Activated T-cell treated with anti-CD3 and anti-CD28 coated beads, Interleukin-2, amount 50 U/mL, for 24 hours (primary cell): ENCODE data around the gene PAMR1.
"Not testable (repeated sequence)": the region's sequence is repeated elsewhere in the genome, so short reads cannot be mapped to it uniquely, and the experiment has no call there.

Experiments
- DNase-seq: peaks from one replicate; pipeline ENCODE4 v3.0.0-alpha.2; 2020
- H3K27ac Mint-ChIP-seq: 2 replicates; pipeline ENCODE4 v1.8.0; 2020; ENCODE audit warnings: mild to moderate bottlenecking, mixed read lengths
- H3K27me3 Mint-ChIP-seq: 2 replicates; pipeline ENCODE4 v1.8.0; 2020; ENCODE audit warnings: mixed read lengths
- H3K36me3 Mint-ChIP-seq: 2 replicates; pipeline ENCODE4 v1.8.0; 2020; ENCODE audit warnings: low read depth, mixed read lengths
- H3K4me1 Mint-ChIP-seq: 2 replicates; pipeline ENCODE4 v1.8.0; 2020; ENCODE audit warnings: low read depth, mixed read lengths
- H3K4me3 Mint-ChIP-seq: 2 replicates; pipeline ENCODE4 v1.8.0; 2020; ENCODE audit warnings: mild to moderate bottlenecking, moderate library complexity, mixed read lengths
- H3K9me3 Mint-ChIP-seq: 2 replicates; pipeline ENCODE4 v1.8.0; 2020; ENCODE audit warnings: mixed read lengths

Gene PAMR1

DNA sequence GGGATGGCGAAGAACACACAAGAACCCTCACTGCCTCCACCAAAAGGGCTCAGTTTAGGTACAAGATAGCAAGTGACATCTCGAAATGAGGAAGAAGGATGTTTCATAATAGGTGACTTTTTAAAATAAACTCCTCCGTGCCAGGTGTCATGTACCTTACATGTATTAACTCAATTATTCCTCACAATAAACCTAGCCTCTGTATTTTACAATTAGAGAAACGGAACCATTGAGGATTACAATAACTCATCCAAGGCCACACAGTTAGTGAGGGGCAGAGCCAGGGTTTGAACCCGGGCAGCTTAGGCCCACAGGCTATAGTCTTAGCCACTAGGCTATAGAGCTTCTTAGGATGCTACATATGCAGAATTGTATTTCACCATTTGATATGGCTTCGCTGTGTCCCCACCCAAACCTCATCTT, 965 bp upstream of the PAMR1 start:
- peaks cover 85% of the 10 kb centered on the region for H3K27me3 Mint-ChIP-seq

DNA sequence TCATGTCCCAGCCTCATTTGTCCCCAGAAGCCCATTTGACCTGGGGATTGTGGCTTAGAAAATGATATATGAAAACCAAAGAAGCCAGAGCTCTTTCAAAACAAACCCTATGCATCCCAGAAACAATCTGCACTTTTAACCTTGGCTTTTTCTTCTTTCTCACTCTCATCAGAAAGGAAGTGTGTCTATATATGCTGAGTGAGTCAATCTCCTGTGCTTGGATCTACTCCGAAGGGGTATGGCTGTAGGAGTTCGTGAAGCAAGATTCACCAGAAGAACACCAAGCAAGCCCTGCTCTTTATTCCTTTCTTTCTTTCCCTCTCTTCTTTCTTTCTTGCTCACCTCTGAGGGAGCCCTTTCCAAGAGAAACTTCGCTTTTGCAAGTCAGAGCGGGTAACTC, 636 bp downstream of the PAMR1 start:
- Mint-ChIP-seq H3K4me3 (no peak overlapping the region), H3K9me3 (no peaks in the 10 kb centered on the region), H3K27ac (no peak overlapping the region), H3K4me1 (peaks cover 6% of the 10 kb centered on the region), H3K36me3 (no peaks in the 10 kb centered on the region), H3K27me3 (peaks cover 89% of the 10 kb centered on the region)
- no peak for DNase-seq

More for the DNA sequence above, 965 bp upstream of the PAMR1 start:
- H3K27ac Mint-ChIP-seq = no peak overlapping the region
- H3K4me1 Mint-ChIP-seq = peaks cover 6% of the 10 kb centered on the region
- H3K4me3 Mint-ChIP-seq = no peak overlapping the region
- H3K9me3 Mint-ChIP-seq = no peaks in the 10 kb centered on the region
- no peaks in the 10 kb centered on the region for H3K36me3 Mint-ChIP-seq
- no peak for DNase-seq

DNA sequence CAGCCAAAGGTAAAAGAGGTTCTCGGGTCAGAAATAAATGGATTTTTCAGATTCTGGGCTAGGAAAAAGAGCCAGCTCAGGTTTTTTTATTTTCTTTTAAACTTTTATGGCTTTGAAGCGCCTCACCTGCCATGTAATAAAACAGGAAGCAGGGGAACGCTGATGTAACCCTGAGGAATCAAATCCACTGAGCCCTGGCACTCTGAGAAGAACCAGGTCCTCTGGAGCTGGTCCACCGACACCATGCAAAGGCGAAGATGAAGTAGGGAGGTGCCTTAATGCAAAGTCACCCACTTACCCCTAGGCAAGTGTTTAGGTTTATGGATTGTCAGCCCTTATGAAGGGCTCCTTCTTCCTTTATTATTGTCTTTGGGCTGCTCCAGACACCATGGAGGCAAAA, 1.6 kb downstream of the PAMR1 start:
- Mint-ChIP-seq H3K27me3 (peaks cover 91% of the 10 kb centered on the region), H3K4me3 (no peak overlapping the region), H3K4me1 (peaks cover 6% of the 10 kb centered on the region), H3K36me3 (no peaks in the 10 kb centered on the region), H3K27ac (no peak overlapping the region), H3K9me3 (no peaks in the 10 kb centered on the region)
- no peak for DNase-seq

DNA sequence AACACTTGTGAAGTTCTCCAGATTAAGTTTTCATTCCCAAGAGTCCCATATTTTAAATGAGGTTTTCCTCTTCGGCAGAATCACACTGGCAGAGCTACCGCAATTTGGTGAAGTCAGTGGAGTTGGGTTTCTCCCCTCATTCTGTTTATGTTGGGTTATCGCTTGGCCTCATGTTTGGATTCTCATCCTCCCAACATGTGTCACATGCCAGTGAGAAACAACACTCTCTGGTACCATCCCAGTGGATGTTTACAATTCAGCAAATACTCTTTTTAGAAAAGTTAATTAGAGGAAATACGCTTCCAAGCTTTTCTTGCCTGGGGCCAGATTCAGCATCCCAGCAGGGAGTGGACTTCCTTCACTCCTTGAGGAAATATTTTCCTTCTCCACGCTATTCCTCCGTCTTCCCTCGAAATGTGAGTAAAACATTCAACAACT, 2.1 kb downstream of the PAMR1 start:
- no peak overlapping the region for H3K27ac Mint-ChIP-seq
- no peaks in the 10 kb centered on the region for H3K36me3 Mint-ChIP-seq
- H3K9me3 Mint-ChIP-seq = no peaks in the 10 kb centered on the region
- peaks cover 90% of the 10 kb centered on the region for H3K27me3 Mint-ChIP-seq
- H3K4me3 Mint-ChIP-seq = no peak overlapping the region
- peaks cover 6% of the 10 kb centered on the region for H3K4me1 Mint-ChIP-seq
- DNase-seq = no peak

DNA sequence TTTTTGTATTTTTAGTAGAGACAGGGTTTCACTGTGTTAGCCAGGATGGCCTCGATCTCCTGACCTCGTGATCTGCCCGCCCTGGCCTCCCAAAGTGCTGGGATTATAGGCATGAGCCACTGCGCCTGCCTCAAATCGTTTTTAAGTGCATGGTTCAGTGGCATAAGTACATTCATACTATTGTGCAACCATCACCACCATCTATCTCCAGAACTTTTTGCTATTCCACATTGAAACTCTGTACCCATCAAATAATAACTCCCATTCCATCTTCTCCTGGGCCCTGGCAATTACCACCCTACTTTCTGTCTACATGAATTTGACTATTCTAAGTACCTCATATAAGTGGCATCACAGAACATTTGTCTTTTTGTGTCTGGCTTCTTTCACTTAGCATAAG, 3.3 kb downstream of the PAMR1 start:
- not testable (repeated sequence) for H3K9me3 Mint-ChIP-seq, H3K4me3 Mint-ChIP-seq, H3K36me3 Mint-ChIP-seq, H3K4me1 Mint-ChIP-seq, H3K27ac Mint-ChIP-seq, DNase-seq
- peaks cover 87% of the 10 kb centered on the region for H3K27me3 Mint-ChIP-seq

DNA sequence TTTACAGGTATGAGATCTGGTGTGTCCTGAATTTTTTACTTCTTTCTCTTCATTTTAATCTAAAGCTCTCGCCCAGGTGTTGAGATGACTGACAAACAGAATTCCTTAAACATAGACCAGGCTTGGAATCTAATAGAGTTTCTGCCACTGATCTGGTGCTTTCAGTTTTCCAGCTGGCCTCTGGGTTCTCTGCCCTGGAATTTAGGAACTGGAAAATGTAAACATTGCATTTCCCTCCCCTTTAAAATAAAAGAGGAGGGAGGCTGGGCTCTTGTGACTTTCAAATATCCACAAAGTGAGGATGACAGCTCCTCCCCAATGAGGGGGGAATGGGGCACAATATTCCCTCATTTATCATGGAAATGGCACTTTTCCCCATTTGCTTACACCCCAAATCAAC, 5.0 kb downstream of the PAMR1 start:
- H3K27me3 Mint-ChIP-seq = peaks cover 84% of the 10 kb centered on the region
- H3K27ac Mint-ChIP-seq = no peak overlapping the region
- no peaks in the 10 kb centered on the region for H3K36me3 Mint-ChIP-seq
- no peak overlapping the region for H3K4me3 Mint-ChIP-seq
- no peaks in the 10 kb centered on the region for H3K9me3 Mint-ChIP-seq
- peaks cover 1% of the 10 kb centered on the region for H3K4me1 Mint-ChIP-seq
- no peak for DNase-seq

DNA sequence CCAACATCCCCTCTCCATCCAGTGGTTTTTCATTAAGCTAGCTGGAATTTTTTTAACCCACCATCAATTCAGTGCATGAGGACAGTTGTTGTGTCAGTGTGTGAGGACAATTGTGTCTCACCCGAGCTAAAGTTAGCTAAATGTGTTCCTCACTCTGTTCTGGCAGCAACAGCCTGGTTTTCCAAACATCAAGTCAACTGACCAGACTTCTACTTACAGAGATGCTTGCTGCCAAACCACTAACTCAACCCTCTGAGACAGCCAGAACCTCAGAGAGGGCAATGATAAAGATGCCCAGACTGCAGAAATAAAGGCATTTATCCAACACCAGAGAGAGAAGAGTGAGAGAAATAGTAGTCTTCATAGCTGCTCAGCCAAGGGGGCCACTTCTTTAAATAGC, 6.7 kb downstream of the PAMR1 start:
- H3K36me3 Mint-ChIP-seq = no peaks in the 10 kb centered on the region
- no peak overlapping the region for H3K4me3 Mint-ChIP-seq
- DNase-seq = no peak
- no peaks in the 10 kb centered on the region for H3K9me3 Mint-ChIP-seq
- no peak overlapping the region for H3K27ac Mint-ChIP-seq
- H3K27me3 Mint-ChIP-seq = peaks cover 80% of the 10 kb centered on the region
- H3K4me1 Mint-ChIP-seq = no peaks in the 10 kb centered on the region

DNA sequence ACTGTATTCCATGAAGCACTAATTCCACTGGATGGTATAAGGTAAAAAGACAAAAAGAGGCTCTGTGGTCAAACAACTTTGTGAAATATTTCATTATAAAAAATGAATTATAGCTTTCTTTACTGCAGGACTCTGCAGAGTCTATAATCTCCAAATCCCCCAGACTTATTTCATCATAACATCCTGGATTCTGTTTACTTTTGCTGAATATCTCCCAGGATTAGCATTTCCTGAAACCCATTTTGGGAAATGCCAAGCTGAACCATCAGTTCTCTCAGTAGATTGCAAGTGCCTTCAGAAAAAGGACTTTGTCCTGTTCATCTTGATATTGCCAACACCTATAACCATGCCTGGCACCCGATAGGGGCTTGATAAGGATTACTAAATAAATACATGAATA, 7.9 kb downstream of the PAMR1 start:
- H3K9me3 Mint-ChIP-seq = no peaks in the 10 kb centered on the region
- H3K27ac Mint-ChIP-seq = no peak overlapping the region
- H3K27me3 Mint-ChIP-seq = peaks cover 76% of the 10 kb centered on the region
- H3K4me3 Mint-ChIP-seq = no peak overlapping the region
- H3K36me3 Mint-ChIP-seq = no peaks in the 10 kb centered on the region
- H3K4me1 Mint-ChIP-seq = no peaks in the 10 kb centered on the region
- DNase-seq = no peak

DNA sequence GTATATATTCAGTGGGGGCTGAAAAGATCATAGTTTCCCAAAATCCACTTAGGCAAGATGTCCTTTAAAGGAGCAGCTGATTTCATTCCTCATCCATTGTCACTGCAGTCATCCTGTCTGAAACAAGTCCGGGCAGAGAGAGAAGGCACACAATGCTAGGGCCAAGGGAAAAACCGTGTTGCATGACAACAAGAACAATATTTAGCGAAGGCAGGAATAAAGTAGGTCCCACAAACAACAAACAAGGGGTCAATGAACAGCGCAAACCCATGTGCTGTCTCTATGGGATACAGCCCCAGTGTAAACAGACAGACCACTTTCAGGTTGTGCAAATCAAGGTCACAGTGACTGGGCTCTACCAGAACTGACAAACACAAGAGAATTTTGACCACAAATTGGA, 9.0 kb downstream of the PAMR1 start:
- H3K4me3 Mint-ChIP-seq = no peak overlapping the region
- peaks cover 79% of the 10 kb centered on the region for H3K27me3 Mint-ChIP-seq
- H3K36me3 Mint-ChIP-seq = no peaks in the 10 kb centered on the region
- H3K9me3 Mint-ChIP-seq = no peaks in the 10 kb centered on the region
- no peak for DNase-seq
- no peaks in the 10 kb centered on the region for H3K4me1 Mint-ChIP-seq
- no peak overlapping the region for H3K27ac Mint-ChIP-seq

DNA sequence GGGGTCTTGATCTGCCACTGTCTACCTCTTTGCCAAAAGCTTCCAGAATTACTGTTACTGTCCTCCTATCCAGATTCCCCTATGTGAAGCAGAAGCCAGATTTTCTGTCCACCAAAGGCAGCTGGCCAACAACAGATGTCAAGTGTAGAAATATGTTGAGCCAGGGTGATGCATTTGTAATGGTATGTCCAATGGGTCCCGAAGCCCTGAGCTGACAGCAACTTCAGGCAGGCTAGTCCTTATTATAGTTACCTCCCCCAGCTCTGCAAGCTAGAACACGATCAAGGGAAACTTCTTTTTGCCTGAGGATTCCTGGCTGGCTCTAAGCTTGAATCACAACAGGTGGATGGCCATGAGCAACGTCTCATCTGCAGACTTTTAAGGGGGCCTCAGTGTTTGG, 10.2 kb downstream of the PAMR1 start:
- Mint-ChIP-seq H3K4me1 (no peaks in the 10 kb centered on the region), H3K9me3 (no peaks in the 10 kb centered on the region), H3K27me3 (peaks cover 78% of the 10 kb centered on the region), H3K4me3 (no peak overlapping the region), H3K27ac (no peak overlapping the region), H3K36me3 (no peaks in the 10 kb centered on the region)
- no peak for DNase-seq

DNA sequence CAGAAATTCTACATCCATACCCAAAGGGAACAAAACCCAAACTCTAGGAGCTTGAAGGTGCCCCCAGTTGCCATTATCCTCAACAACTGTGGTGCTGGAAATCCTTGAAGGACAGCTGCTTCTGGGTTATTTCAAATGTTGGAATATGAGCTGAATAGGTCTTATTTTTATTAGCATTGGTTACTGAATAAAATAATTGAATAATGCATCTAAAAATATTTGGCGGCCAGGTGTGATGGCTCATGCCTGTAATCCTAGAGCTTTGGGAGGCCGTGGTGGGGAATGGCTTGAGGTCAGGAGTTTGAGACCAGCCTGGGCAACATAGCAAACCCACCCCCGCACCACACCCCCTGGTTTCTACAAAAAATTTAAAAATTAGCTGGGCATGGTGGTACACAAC, 10.9 kb downstream of the PAMR1 start:
- Mint-ChIP-seq H3K4me3 (no peak overlapping the region), H3K27me3 (peaks cover 74% of the 10 kb centered on the region), H3K36me3 (no peaks in the 10 kb centered on the region), H3K27ac (no peak overlapping the region), H3K9me3 (no peaks in the 10 kb centered on the region), H3K4me1 (no peaks in the 10 kb centered on the region)
- no peak for DNase-seq

DNA sequence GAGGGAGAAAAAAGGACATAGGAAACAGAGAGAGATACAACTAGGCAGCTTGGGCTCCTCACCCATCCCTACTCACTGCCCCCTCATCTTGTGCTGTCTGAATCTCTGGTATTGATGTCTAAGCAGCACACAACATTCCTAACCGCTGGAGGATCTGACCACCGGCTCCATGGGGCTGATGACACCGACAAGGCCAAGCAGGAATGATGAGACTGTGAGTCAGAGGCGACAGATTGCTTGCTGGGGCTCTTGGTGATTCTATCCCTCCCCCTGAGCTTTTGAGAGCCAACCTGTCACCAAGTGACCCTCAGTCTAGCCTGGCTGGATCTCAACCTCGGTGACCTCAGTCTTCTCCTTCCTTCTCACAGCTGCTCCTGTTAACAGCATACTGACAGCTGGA, 13.8 kb downstream of the PAMR1 start:
- peaks cover 8% of the 10 kb centered on the region for H3K9me3 Mint-ChIP-seq
- H3K27ac Mint-ChIP-seq = no peak overlapping the region
- DNase-seq = no peak
- H3K36me3 Mint-ChIP-seq = no peaks in the 10 kb centered on the region
- peaks cover 65% of the 10 kb centered on the region for H3K27me3 Mint-ChIP-seq
- no peaks in the 10 kb centered on the region for H3K4me1 Mint-ChIP-seq
- H3K4me3 Mint-ChIP-seq = no peak overlapping the region

DNA sequence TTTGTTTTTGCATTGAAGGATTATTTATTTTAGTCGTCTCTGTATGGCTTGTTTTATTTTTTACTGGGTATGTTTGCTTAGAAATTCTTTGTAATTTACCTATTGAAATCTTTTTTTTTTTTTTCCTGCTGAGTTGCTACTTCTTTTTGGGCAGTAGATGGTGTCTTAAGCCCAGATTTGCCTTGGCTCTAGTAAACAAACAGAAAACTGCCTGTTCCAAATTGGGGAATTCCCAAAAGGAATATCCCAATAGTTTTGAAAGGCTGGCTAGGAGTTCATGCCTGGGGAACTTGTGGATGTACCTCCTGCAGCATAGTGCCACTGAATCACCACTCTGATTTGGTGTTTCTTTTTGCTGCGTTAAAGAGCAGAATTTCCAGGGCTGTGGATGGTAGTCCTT, 17.7 kb downstream of the PAMR1 start:
- Mint-ChIP-seq H3K4me3 (no peak overlapping the region), H3K9me3 (peaks cover 12% of the 10 kb centered on the region), H3K27me3 (peaks cover 38% of the 10 kb centered on the region)

DNA sequence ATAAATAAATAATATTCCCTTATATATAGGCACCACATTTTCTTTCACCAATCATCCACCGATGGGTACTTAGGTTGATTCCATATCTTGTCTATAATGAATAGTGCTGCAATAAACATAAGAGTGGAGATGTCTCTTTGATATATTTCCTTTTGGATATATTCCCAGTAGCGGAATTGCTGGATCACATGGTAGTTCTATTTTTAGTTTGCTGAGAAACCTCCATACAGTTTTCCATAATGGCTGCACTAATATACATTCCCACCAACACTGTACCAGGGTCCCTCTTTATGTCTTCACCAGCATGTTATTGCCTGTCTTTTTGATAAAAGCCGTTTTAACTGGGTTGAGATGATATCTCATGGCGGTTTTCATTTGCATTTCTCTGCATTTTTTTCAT, 23.6 kb downstream of the PAMR1 start:
- Mint-ChIP-seq H3K36me3 (no peaks in the 10 kb centered on the region), H3K4me3 (no peak overlapping the region), H3K27ac (no peak overlapping the region), H3K4me1 (no peaks in the 10 kb centered on the region), H3K9me3 (peaks cover 4% of the 10 kb centered on the region), H3K27me3 (peaks cover 4% of the 10 kb centered on the region)
- DNase-seq = no peak

More for the DNA sequence above, 17.7 kb downstream of the PAMR1 start:
- H3K4me1 Mint-ChIP-seq = no peaks in the 10 kb centered on the region
- no peaks in the 10 kb centered on the region for H3K36me3 Mint-ChIP-seq
- no peak for DNase-seq
- no peak overlapping the region for H3K27ac Mint-ChIP-seq

DNA sequence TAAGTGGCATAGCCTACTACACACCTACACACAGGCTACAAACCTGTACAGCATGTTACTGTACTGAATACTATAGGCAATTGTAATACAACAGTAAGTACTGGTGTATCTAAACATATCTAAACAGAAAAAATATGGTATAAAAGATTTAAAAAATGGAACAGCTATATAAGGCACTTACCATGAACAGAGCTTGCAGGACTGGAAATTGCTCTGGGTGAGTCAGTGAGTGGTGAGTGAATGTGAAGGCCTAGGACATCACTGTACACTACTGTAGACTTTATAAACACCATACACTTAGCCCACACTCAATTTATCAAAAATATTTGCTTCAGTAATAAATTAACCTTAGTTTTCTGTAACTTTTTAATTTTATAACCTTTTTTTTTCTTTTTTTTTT, 24.7 kb downstream of the PAMR1 start:
- Mint-ChIP-seq H3K36me3 (no peaks in the 10 kb centered on the region), H3K27ac (no peak overlapping the region), H3K4me3 (no peak overlapping the region), H3K4me1 (no peaks in the 10 kb centered on the region), H3K27me3 (no peaks in the 10 kb centered on the region), H3K9me3 (peaks cover 3% of the 10 kb centered on the region)
- DNase-seq = no peak

DNA sequence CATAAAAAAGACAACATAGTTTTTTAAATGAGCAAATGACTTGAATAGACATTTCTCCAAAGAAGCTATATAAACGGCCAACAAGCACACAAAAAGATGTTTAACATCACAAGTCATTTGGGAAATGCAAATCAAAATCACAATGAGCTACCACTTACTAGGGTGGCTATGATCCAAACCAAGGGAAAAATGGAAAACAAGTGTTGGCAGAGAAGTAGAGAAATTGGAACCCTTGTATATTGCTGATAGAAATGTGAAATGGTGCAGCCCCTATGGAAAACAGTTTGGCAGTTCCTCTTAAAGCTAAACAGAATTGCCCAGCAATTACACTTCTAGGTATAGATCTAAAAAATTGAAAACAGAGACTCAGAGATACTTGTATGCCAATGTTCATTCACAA, 29.0 kb downstream of the PAMR1 start:
- no peak for DNase-seq

More for the DNA sequence above, 29.0 kb downstream of the PAMR1 start:
- Mint-ChIP-seq H3K27ac (no peak overlapping the region), H3K4me1 (no peaks in the 10 kb centered on the region), H3K27me3 (peaks cover 12% of the 10 kb centered on the region), H3K4me3 (no peak overlapping the region), H3K9me3 (no peaks in the 10 kb centered on the region), H3K36me3 (no peaks in the 10 kb centered on the region)
